GM20000 (cell line): ENCODE measurements around the gene MAGI1.

ENCODE experiments used
- DNase-seq: peaks from one replicate; pipeline ENCODE4 v3.0.0; 2012; ENCODE audit warnings: low spot score
- CTCF ChIP-seq: IDR thresholded peaks from 2 replicates; pipeline ENCODE4 v1.5.1; 2012; ENCODE audit warnings: mild to moderate bottlenecking, control low read depth; ENCODE audit errors: extremely low read depth, missing control alignments

Gene MAGI1

GRCh38 chr3:65749066-65749465 is 289.7 kb downstream of the MAGI1 start:
- no peak for DNase-seq

GRCh38 chr3:65748326-65748725 is 290.4 kb downstream of the MAGI1 start:
- no peak for DNase-seq
- TF ChIP-seq CTCF, result no peak

More at GRCh38 chr3:65749066-65749465, 289.7 kb downstream of the MAGI1 start:
- TF ChIP-seq CTCF, result no peak

GRCh38 chr3:65746848-65747247 is 291.9 kb downstream of the MAGI1 start:
- TF ChIP-seq CTCF, result no peak
- DNase-seq, result no peak

- DNase-seq, result no peak
- TF ChIP-seq CTCF, result no peak
Observed at GRCh38 chr3:65745306-65745705, 293.4 kb downstream of the MAGI1 start.

- TF ChIP-seq CTCF, result no peak
- no peak for DNase-seq
Observed at GRCh38 chr3:65742914-65743313, 295.8 kb downstream of the MAGI1 start.

- no peak for DNase-seq
- TF ChIP-seq CTCF, result no peak
Observed at GRCh38 chr3:65741540-65741939, 297.2 kb downstream of the MAGI1 start.

GRCh38 chr3:65739901-65740541 is 298.7 kb downstream of the MAGI1 start:
- no peak for TF ChIP-seq CTCF

More at GRCh38 chr3:65739901-65740541, 298.7 kb downstream of the MAGI1 start:
- DNase-seq, result no peak
